COLO668 (cell line): Measurements from ENCODE around the gene MYG1.
"Not testable (repeated sequence)": the region's sequence is repeated elsewhere in the genome, so short reads cannot be mapped to it uniquely, and the experiment has no call there.

Source experiments
- DNase-seq: peaks from one replicate; lab custom pipeline; 2025; ENCODE audit not compliant: unreplicated experiment; lab: John Stamatoyannopoulos, UW

MYG1 gene

DNA sequence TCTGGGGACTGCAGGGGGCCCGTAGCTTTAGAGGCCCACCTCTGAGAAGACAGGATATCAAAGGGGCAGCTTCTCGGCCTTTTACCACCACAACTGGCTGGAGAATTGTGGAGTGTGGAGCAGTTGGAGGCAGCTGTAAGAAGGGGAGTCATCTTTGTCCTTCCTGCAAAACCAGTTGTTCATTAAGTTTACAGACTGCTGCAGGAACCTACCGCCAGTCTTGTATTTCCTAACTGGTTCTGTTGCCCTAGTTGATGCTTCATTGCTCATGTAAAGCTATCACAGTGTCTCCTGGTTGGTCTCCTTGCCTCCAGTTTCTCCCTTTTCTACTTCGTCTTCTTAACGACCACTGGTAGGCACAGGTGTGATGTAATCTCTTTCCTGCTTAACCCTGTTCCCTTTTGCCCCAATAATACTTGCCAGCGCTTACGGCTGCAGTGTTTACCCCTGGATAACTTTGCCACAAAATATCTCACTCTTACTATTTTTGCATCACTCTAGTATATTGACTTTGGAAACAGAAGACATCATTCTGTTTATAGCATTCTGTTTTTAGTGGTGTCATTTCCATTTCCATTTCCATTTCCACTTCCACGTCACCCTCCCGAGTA lies 19.5 kb upstream of the MYG1 start:
- DNase-seq, result no peak

DNA sequence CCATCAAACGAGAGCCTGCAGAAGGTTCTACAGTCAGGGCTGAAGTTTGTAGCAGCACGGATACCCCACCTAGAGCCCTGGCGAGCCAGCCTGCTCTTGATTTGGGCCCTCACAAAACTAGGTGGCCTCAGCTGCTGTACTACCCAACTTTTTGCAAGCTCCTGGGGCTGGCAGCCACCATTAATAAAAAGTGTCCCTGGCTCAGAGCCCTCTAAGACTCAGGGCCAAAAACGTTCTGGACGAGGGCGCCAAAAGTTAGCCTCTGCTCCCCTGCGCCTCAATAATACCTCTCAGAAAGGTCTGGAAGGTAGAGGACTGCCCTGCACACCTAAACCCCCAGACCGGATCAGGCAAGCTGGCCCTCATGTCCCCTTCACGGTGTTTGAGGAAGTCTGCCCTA lies 13.0 kb upstream of the MYG1 start:
- DNase-seq, result no peak

DNA sequence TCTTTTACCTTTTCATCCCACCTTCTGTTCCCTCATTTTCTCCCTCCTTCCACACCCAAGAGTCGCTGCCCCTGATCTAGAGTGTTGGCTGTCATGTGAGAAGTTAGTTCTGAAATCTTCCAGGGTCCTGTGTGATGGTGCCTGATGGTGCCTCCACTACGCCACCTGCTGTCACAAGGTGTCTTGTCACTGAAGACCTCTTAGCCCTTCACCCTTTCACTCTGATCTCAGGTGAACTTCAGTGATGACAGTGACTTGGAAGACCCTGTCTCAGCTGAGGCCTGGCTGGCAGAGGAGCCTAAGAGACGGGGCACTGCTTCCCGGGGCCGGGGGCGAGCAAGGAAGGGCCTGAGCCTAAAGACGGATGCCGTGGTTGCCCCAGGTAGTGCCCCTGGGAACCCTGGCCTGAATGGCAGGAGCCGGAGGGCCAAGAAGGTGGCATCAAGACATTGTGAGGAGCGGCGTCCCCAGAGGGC lies 11.7 kb upstream of the MYG1 start:
- DNase-seq, result peak; percentile 40

DNA sequence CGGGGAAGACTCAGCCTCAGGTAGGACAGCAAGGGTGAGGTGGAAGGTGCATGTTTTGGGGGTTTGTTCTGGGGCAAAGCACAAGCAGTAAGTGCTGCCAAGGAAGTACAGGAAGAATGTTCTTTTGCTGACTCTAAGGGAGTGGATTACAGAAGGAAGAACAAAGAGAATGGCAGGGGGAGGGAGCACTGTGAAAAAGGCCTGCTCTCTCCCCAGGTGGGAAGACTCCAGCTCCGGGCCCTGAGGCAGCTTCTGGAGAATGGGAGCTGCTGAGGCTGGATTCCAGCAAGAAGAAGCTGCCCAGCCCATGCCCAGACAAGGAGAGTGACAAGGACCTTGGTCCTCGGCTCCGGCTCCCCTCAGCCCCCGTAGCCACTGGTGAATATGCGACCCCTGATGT lies 11.2 kb upstream of the MYG1 start:
- no peak for DNase-seq

DNA sequence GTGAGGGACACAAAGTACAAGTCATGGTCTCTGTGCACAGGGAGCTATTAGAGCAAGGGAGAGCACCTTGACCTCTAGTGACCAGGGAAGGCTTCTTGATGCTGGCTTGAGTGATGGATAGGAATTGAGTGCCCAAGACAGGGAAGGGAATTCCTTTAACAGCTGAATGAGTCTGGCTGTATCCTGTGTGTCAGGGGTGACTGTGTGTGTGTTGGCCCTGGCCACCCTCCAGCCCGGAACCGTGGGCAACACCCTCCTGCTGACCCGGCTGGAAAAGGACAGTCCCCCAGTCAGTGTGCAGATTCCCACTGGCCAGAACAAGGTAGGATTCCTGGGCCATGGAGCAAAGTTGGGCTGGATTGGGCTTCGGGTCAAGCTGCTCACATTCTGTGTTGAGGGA lies 9.6 kb upstream of the MYG1 start:
- DNase-seq, result no peak

DNA sequence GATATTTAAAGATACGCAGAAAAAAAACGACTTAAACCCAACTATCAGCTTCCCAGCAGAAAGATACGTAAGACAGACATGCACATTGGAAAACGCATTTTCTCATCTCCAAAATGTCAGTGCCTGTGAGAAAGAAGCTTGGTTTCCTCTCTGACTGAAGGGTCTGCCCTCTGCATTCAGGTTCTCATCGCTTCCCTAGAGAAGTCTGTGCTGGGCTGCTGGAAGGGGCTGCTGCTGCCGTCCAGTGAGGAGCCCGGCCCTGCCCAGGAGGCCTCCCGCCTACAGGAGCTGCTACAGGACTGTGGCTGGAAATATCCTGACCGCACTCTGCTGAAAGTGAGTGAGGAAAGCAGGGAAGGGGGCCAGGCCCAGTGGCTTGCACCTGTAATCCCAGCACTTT lies 8.8 kb upstream of the MYG1 start:
- DNase-seq, result no peak

DNA sequence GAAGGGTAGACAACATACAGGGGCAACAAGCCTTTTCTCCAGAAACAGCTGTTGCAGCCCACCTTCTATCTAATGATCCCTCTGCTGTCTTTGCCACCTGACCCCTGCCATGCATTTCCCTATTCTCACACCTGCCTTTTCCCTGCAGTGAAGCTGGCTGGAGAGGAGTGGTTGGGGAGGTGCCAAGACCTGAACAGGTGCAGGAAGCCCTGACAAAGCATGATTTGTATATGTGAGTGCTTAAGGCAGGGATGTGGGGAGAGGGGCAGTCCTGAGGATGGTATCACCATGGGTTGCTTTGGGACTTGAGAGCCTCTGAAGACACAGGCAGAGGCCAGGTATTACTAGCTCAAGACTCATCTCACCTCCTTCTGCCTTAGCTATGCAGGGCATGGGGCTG lies 7.1 kb upstream of the MYG1 start:
- peak; percentile 82 for DNase-seq

DNA sequence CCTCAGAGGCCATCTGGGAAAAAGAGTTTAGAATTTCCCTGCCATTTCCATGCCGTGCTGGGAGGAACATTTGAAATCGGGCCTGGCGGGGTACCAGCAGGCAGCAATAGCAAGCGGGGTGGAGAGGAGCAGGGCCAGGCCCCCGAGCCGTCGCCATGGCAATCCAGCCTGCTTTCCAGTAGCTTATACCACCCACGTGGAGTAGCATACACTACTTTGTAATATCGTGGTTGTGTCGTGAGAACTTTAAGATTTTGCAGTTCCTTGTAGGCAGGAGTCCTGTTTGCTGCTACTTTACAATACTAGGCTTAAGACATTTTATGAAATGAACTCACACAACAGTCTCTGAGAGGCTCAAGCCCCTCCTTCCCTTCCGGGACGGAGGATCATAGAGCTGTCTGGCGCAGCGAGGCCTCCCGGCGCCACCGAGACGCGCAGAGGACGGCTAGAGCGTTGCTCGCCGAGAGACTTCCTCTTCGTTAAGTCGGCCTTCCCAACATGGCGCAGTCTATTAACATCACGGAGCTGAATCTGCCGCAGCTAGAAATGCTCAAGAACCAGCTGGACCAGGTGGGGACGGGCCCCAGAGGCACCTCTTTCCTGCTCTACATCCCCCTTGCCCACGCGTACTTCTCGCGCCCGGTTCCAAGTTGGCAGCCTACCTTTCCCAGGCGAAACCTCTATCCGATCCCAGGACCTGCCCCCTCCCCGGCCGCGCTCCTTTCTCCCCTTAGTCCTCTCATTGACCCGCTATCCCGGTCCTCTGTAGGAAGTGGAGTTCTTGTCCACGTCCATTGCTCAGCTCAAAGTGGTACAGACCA lies 4.2 kb upstream of the MYG1 start, which contains the start of gene PFDN5:
PFDN5 (plus strand) TSS at position 473 of the 821 bp plus-strand sequence; CDS start at position 499, 26 bp downstream.
- DNase-seq, result peak; percentile 85

DNA sequence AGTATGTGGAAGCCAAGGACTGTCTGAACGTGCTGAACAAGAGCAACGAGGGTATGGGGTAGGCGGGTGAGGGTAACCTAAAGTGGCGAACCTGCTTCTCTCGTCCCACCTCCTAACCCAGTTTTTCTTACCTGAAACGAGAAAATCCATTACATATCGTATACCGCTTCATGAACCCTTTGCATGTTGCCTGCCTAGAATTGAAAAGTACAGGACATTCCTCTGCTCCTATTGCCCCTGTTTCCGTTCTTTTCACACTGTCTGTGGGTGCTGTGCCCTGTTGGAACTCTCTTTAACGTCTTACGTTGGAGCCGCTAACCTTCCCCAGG lies 3.6 kb upstream of the MYG1 start:
- DNase-seq, result no peak

DNA sequence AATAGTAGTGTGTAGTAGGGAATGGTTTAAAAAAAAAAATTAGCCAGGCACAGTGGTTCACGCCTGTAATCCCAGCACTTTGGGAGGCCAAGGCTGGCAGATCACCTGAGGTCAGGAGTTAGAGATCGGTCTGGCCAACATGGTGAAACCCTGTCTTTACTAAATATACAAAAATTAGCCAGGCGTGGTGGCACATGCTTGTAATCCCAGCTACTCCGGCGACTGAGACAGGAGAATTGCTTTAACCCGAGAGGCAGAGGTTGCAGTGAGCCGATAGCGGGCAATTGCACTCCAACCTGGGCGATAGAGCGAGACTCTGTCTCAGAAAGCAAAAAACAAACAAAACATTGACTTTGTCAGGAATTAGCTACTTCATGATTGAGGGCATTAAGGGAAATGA lies 2.4 kb upstream of the MYG1 start:
- DNase-seq, result not testable (repeated sequence)

DNA sequence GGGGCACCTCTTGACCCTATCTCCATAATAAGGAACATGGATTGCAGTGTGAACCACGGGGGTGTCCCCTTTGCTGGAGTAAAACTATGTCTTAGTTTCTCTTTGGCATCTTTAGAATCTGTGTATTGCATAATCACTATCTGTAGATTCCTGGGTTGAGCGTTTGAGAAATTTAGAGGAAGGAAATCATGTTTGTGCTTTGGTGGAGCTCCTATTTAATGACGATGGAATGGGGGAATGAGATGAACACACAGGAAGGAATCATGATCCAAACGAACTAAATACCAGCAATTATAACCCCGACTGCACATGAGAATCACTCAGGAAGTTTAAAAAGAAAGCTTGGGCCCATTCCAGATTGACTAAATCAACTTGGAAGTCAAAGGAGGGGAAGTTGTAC lies 1.3 kb upstream of the MYG1 start:
- no peak for DNase-seq

DNA sequence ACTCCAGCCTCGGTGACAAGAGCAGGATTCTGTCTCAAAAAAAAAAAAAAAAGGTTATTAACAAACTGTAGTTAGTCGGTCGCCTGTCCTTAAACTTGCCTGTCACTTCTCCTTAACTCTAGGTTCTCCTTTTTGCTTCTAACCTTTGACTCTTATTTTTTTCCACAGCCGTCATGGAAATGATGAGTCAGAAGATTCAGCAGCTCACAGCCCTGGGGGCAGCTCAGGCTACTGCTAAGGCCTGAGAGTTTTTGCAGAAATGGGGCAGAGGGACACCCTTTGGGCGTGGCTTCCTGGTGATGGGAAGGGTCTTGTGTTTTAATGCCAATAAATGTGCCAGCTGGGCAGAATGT lies 418 bp upstream of the MYG1 start:
- DNase-seq, result no peak

DNA sequence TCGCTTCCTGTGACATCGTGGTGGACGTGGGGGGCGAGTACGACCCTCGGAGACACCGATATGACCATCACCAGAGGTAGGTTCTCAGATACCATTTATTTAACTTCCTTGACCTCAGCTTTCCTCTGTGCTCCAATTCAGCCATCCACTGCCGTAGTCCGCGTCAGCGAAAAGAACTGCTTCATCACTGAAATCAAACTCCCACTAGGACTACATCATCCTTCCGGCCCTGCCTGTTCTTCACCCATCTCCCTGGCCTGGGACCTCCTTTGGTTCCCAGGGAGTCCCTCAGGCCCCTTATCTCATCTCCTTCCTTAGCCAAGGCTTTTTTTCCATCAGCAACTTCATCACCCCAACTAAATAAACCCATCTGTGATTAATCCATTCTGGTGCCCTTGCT lies 692 bp downstream of the MYG1 start:
- DNase-seq, result no peak

DNA sequence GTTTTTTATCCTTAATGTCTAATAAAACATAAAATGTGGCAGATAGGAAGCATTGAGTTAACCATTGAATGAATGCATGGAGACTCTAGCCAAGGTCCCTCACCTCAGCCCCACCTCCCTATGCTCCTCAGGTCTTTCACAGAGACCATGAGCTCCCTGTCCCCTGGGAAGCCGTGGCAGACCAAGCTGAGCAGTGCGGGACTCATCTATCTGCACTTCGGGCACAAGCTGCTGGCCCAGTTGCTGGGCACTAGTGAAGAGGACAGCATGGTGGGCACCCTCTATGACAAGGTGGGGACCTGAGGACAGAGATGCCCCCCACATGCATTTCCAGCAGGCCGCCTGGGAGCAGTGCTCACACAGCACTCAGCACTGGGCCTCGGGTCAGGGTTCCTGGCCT lies 3.4 kb downstream of the MYG1 start:
- no peak for DNase-seq

DNA sequence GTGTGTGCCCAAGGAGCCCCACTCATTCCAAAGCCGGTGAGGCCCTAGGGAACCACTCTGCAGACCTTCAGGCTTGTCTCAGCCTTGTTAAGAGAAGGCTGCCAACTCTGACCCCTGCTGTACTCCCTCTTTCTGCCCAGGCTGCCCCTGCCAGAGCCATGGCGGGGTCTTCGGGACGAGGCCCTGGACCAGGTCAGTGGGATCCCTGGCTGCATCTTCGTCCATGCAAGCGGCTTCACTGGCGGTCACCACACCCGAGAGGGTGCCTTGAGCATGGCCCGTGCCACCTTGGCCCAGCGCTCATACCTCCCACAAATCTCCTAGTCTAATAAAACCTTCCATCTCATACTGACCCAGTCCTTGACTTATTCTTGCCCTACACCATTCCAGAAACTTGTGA lies 7.3 kb downstream of the MYG1 start:
- DNase-seq, result no peak

DNA sequence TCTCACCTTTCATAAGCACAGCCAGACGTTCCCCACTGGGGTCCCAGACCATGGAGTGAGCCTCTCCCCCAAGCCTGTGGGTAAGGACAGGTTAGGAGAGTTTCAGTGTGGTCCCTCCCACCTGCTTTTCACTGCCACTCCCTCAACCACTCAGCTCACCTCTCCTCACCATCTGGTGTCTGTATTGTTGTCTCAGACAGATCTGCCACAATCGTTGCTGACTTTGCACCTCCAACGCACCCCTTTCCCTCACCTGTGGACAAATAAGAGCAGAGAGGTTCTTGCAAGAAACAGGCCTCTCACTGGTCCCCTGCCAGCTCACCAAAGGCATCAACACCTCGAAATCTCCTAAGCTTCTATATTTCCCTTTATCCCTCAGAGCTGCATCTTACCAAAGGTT lies 8.8 kb downstream of the MYG1 start:
- DNase-seq, result no peak

DNA sequence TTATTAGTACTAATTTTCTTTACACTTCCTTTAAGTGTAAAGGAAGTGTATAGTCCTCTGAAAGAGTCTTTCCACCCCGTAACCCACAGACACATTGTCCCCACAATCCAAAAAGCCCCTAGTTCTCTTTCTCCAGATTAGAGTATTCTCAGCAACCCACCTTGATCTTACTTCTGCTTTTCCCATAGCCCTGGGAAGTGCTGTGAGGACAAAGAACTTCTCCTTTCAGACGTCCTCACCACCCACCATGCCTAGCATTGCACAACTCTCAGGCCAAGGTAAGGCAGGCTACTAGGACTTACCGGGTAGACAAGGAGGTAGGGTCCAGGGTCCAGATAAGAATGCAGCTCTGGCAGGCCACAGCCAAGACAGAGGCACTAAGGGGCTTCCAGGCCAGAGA lies 14.5 kb downstream of the MYG1 start:
- no peak for DNase-seq

DNA sequence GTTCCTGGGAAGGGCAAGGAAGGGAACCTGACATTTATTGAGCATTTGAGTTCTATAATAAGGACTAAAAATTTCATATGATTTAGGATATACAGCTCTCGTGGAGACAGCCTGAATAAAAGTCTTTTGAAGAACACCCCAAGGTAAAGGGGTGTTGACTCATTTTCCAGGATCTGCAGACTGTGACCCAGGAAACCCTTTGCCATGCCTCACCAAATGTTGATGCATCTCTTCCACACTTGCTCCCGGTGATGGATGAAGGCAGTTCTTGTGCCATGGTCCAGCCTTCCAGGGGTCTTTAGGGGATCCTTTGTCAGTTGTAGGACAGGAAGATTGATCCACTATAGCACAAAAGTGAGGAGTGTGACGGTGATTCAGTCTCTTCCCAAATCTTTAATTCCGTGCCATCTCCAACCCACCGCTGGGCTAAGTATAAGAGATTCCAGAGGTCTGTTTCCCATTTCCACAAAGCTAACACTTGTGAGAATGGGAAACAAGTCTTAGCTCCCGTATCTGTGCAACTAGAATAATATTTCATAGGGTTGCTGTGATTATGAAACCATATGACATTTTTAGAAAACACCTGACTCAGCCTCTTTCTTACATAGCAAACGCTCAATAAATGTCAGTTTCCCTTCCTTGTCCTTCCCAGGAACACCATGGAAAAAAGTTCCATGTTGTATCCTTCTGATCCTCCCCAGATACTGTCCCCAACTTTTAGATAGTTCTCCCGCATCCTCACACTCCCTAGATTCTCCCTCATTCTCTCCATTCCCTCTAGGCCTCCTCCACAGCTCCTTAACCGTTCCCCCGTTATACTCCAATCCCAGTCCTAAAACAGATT lies 21.1 kb downstream of the MYG1 start:
- no peak for DNase-seq

DNA sequence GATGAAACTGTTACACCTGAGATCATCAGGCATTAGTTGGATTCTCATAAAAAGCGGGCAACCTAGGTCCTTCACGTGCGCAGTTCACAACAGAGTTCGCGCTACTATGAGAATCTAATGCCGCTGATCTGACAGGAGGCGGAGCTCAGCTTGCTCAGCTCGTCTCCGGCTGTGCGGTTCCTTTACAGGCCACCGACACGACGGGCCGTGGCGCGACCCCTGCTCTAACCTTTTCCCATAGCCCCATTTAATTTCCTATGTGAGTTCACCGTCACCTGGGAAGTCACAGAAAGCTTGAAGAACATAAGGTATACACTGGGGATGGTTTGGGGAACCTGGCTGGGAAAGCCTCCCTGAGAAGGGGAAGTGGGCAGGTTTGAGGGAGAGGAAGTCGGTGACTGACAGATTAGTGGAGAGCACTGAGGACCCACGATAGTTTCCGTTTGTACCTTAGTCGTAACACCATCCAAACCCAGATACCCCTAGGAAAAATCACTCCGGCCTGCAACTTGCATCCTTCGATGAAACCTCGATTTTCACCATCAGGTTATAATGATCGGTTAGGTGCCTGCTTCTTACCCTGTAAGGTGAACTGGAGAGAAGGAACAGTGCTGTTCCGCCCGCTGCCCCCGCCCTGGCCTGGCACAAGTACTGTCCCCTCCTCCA lies 24.8 kb downstream of the MYG1 start:
- peak; percentile 11 for DNase-seq

DNA sequence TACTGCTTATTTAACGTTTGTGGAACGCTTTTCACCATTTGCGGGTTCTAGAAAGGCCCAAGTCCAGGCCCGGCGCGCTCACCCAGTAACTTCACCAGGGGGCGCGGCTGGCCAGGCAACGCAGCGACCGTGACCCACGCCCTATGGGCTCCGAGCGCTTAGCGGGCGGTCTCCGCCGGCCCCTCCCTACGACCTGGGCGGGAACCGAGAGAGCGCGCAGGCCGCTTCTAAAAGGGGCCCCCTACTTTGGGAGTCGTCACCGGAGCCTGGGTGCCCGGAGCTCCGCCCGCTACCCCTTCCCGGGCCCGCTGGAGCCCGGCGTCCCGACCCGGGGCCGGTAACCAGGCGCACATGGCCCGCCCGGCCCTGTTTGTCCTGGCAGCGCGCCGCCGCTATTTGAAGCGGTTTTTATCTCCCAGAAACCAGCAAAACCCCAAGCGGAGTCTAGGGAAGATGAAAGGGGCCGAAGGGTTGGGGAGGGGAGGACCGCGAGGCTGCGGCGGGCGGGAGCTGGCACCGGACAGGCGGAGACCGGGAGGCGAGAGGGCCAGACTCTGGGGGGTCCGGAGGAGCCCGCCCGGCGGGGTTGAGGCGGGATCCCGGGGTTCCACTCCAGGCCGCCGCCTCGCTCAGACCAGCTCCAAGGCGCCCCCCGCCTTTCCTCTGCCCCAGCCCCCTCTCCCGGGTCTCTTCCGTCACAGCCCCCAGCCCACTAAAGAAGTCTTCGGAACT lies 25.4 kb downstream of the MYG1 start:
- DNase-seq, result peak; percentile 80
